NCI-H2081 (cell line): ENCODE measurements around the gene RERE.
"Not testable (repeated sequence)": the region's sequence is repeated elsewhere in the genome, so short reads cannot be mapped to it uniquely, and the experiment has no call there.

Experiments used
- DNase-seq, 2 experiments: peaks; one replicate each; lab custom pipeline; 2025; lab: John Stamatoyannopoulos, UW

RERE gene

DNA sequence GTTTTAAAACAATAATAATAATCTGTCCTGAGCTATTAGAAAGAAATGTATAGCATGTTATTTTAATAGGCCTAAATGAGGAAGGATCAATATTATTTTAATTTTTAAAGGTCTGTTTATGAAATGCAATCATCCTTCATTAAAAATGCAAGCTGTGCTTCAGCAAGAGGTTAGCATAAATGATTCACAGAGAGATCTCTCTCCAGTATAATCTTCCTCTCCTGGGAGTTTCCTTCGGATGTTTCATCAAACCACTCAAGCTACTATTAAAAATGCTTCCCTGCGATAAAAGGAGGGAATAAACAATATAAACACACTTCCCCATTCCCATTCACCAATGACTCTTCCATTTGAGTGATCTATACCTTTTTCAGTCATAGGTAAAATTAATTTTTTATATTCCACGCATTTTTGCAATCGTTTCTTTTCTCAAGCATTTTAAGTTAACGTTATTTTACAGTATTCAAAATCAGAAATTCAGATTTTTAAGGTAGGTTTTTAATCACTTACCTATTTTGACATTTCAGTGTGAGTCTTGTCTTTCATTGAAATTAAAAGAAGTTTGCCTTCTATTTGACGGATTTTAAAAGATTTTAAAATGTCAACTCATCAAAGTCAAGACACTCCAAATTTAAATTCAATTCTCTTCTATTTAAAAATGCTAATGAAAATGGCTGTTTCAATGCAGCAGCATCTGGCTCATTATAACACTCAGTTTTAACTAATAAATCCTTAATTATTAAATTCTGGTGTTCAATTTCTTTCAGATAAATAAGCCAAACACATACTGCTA is 64.3 kb downstream of the RERE start:
- DNase-seq, result no peak

DNA sequence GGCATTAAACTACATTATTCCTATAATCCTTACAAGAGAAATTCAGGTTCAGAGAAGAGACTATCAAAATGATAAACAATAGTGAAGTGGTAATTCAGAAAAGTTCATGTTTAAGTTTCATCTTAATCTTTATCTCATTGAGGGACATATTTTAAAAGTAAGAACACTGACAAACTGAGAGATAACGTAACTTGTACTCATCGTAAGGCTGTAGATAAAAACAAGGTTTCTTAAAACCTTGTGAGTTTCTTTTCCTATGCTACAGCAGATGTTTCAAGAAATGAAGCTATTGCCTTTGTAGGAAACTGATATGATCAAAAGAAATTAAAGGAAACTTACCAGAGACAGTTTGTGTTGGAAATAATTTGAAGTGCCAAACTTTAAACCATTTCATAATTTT is 65.0 kb downstream of the RERE start:
- no peak for DNase-seq

DNA sequence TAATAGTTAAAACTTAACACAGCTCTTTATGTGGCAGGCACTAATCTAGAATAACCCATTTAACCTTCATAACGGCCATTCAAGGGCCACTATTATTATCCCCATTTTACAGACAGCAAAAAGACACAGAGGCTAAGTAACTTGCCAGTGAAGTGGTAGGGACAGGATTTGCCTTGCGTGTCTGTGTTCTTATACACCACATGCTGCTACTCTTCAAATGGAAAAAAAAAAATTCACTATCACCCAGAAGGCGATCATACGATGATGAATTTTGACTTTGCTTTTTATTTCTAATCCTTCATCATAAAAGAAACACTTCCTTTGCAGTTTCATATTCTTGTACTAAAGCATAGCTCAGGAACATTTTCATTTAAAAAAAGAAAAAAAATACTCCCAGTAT is 65.5 kb downstream of the RERE start:
- DNase-seq, result no peak

DNA sequence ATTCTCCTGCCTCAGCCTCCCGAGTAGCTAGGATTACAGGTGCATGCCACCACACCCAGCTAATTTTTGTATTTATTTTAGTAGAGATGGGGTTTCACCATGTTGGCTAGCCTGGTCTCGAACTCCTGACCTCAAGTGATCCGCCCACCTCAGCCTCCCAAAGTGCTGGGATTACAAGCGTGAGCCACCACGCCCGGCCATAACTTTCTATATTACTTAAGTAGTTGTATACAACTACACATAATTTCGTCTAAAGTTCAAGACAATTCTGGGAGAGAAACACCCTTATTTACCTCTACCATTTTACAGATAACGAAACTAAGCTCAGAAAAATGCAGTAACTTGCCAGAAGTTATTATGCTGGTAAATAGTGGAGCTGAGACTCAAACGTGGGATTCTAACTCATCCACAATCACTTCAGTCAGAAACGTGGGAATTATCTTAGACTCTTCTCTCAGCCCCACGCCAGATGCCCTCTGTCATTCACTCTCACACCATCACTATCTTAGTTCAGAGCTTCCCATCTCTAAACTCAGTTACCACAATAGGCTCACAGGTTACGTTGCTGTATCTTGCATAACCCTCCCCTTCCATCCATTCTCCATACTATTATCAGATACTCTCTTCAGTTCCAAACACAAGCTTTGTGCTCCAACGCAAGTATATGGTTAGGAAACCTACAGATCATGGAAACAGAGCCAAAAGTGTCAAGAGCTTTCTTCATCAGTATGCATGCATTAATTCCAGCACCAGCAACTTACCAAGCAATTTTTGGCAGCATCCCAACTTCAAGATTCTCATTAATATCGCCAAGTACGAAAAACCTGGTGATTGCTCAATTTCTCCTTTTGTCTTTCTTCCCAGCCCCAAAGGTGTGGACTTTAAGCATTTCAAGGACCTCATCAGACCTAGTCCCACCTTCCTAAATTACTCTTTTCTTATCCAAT is 69.3 kb downstream of the RERE start:
- DNase-seq, result no peak

DNA sequence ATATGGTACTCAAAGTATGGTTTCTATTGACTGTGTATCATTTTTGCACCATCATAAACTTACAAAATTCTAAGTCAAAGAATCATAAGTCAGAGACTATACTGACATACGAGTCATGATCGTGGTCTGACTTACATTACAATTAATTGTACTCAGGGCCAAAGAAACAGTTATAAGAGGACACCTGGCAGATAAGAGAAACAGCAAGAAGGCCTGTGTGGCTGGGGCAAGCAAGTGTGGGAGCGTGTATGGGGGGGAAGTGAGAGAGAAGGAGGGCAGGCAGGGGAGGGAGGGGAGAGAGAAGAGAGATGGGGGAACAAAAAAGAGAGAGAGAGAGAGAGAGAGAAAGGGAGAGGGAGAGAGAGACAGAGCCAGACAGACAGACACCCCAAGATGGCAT is 70.9 kb downstream of the RERE start:
- no peak for DNase-seq

DNA sequence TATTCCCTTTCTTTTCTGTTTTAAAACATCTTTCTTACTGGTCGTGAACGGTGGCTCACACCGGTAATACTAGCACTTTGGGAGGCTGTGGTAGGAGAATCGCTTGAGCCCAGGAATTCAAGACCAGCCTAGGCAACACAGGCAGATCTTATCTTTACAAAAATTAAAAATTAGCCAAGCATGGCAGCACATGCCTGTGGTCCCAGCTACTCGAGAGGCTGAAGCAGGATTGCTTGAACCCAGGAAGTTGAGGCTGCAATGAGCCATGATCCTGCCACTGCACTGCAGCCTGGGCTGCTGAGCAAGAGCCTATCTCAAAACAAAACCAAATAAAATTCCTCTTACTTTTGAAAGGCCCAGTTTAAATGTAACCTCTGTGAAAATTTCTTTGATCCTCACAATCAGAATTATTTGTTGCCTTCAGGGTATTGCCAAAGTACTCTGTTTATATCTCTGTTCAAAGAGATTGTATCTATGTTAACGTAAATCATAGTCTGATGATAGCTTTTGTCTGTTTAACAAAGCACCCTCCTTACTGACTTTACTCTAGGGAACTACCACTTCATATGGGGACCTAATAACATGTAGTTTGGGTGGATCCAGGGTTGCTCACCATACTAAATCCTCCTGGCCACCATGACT is 71.6 kb downstream of the RERE start:
- DNase-seq, result no peak

DNA sequence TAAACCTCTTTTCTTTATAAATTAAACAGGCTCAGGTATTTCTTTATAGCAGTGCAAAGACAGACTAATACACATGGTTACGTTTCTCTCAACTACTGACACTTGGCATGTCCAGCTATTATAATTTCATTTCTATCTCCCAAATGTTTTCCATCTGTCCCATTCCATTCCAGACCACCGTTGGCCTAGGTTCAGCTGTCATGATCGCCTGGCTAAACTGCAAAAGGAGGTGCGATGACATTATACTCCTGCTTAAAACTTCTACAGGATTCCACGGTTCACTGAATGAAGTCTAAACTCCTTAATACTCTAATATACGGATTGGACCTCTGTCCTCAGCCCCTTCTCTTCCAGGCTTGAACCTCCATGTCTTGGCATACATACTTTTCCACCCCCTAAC is 72.1 kb downstream of the RERE start:
- DNase-seq, result no peak

DNA sequence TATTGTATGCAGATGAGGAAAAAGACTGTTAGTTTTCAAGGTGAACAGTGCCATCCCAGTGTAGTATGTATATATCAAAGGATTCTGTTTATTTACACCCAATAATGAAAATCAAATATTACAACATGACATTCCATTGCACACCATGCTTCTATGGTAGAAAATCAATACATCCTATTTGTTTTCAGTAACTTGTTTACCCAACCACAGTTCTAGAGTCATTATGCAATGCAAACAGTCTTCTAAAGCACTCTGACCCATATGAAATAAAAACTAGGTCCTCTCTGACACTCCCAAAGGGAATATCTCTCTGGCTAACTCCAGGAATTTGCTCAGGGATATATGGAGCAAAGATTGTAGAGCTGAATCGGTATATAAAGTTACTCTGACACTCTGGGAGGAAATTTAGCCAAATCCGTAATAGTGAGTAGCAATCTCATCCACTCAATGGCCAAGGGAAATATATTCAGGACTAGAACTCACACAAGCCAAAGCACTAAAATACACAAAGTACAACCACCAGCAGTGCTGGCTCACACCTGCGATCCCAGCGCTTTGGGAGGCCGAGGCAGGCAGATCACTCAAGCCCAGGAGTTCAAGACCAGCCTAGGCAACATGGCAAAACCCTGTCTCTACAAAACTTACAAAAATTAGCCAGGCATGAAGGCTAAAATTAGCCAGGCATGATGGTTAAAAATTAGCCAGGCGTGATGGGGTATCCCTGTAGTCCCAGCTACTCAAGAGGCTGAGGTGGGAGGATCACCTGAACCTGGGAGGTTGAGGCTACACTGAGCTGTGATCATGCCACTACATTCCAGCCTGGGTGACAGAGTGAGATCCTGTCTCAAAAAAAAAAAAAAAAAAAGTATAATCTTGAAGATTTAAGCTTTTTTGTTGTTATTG is 75.2 kb downstream of the RERE start:
- no peak for DNase-seq

DNA sequence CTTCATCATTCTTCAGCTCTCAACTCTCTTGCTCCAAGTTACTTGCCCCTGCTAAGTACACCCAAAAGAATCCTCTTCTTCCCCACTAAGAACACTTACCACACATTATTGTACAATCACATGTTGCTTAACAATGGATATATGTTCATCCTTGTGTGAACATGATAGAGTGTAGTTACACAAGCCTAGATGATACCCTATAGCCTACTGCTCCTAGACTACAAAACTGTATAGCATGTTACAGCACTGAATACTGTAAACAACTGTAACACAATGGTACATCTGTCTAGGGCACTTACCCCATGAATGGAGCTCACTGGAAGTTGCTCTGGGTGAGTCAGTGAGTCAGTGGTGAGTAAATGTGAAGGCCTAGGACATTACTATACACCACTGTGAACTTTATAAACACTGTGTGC is 77.4 kb downstream of the RERE start:
- DNase-seq, result no peak

DNA sequence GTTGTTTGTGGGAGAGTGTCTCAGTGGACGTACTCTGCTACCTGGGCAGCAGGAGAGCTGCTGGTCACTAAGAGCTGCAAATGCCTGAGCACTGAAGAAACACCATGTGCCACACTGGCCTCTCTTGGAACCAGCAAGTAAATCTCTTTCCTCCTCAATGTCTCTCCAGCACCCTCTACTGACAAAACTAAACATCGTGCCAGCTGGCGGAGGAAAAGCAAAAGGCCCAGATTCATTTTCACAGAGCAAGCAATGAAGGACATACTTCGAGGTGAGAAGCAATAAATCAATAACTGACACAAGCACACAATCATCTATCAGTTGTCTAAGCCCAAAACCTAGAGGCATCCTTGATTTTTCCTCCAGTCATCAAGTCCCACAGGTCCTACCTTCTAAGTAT is 78.1 kb downstream of the RERE start:
- DNase-seq, result peak in 1 of 2 experiments; percentile 7

DNA sequence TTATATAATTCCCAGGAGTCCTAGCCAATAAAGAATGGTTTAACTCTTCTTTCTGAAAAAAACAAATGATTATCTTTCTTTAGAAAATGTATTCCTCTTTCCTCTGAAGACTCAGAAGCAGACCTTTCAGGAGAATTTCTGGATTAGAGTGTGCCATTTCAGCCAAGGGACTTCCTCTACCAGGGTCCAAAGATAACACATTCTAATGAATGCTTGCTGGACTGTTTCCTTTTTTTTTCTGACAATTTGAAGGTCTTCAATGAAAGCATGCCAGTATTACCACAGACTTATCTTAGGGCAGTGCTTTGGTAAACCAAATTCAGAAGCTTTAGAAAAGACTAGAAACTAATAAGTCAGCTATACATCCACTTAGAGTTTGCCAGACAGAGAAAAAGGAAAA is 80.5 kb downstream of the RERE start:
- DNase-seq, result no peak

DNA sequence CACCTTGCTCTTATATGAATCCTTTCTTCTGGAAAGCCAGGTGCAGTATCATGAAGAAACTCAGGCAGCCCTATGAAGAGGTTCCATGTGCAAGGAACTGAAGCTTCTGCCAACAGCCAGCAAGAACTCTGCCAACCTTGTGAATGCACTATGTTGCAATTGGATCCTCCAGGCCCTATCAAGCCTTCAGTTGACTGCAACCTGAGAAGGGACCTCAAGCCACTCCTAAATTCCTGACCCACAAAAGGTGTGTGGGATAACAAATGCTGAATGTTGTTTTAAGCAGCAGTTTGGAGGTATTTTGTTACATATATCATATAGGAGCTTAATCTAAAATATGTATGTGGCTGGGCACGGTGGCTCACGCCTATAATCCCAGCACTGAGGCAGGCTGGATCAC is 84.0 kb downstream of the RERE start:
- no peak for DNase-seq

DNA sequence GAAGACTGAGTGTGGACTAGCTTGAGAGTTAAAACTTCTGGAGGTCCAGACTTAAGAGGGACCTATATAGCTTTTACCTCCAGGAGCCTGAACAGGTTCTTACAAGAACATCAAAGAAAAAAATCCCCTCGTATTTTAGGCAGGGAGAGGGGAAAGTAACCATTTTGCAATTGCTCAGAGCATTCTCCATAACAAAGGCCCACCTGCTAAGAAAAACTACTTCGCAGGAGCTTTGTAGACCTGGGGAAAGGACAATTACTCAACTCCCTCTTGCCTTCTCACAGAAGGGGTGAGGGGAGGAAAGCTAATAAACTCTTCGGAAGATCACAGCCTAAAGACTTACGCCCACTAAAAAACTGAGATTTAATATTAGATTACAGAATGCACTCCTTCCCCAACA is 86.3 kb downstream of the RERE start:
- DNase-seq, result no peak

DNA sequence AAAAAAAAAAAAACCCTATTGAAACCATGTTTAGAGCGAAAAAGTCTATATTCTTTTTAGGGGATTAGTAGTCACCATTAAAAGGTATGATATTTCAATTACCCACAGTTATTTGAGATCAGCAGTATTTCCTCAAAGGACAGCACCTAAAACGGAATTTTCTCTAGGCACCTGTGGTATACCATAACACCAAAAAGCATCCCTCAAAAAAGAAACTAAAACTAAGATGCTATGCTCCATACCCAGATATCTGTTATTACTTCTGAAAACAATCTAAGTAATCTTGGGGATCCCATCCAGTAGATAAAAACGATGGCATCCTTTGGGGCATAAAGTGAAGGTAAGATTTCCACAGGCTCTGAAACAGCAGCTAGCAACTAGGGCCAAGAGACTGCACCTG is 89.0 kb downstream of the RERE start:
- DNase-seq, result no peak

DNA sequence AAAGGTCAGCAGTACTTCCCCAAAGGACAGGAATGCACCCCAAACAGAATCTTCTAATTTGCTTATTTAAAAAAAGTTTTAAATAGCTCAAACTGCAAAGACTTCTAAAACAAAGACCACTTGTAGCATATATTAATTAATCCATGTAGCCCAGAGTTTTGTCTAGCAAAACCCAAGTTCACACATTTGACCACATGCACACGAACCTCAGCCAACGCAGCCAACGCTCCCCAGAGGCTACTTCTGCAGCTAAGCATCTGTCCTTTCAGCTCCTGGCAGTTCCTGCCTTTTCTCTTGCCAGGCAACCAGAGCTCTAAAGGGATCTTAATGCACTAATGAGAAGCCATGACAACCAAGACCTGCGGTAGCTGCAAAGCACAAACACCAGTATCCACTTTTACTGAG is 89.6 kb downstream of the RERE start:
- no peak for DNase-seq

DNA sequence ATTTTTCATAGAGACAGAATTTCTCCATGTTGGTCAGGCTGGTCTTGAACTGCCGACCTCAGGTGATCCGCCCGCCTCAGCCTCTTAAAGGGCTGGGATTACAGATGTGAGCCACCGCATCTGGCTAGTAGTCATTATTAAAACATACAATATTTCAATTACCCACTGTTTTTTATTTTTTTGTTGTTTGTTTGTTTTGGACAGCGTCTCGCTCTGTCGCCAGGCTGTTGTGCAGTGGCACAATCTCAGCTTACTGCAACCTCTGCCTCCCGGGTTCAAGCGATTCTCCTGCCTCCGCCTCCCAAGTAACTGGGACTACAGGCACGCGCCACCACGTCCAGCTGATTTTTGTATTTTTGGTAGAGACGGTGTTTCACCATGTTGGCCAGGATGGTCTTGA is 90.1 kb downstream of the RERE start:
- DNase-seq, result not testable (repeated sequence)

DNA sequence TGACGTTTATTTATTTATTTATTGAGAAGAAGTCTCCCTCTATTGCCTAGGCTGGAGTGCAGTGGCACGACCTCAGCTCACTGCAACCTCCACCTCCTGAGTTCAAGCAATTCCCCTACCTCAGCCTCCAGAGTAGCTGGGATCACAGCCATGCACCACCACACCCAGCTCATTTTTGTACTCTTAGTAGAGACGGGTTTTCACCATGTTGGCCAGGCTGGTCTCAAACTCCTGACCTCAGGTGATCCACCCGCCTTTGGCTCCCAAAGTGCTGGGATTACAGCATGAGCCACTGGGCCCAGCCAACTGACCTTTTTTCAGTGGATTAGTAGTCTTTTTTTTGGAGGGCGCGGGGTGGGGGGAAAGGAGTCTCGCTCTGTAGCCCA is 90.6 kb downstream of the RERE start:
- DNase-seq, result not testable (repeated sequence)

DNA sequence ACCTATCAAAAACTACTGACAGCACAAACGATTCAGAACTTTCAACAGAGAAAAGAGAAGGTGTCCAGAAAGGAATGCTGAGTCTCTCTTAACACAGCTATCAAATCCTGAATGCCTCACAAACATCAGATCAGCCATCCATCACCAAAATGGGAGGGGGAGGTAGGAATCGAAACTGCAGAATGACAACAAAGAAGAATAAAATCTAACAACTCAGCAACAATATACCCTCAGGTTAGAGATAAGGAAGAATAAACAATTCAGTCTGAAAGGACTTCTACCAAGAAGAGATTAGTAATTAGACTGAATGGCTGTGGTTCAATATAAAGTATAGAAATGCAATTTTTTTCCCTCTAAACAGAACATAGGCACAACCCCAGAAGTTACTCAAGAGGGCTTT is 94.4 kb downstream of the RERE start:
- no peak for DNase-seq

DNA sequence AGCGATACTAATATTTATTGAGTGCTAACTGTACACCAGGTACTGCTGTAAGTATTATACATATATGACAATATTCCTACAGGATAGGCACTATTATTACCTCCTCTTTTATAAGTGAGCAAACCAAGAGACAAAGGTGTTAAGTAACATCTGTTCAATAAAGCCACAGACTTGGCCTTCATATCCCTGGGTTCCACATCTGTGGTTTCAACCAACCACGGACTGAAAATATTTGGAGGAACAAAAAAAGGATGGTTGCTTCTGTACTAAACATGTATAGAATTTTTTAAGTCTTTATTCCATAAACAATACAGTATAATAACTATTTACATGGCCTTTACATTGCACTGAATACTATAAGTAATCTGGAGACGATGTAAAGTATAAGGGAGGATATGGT is 95.1 kb downstream of the RERE start:
- DNase-seq, result no peak

DNA sequence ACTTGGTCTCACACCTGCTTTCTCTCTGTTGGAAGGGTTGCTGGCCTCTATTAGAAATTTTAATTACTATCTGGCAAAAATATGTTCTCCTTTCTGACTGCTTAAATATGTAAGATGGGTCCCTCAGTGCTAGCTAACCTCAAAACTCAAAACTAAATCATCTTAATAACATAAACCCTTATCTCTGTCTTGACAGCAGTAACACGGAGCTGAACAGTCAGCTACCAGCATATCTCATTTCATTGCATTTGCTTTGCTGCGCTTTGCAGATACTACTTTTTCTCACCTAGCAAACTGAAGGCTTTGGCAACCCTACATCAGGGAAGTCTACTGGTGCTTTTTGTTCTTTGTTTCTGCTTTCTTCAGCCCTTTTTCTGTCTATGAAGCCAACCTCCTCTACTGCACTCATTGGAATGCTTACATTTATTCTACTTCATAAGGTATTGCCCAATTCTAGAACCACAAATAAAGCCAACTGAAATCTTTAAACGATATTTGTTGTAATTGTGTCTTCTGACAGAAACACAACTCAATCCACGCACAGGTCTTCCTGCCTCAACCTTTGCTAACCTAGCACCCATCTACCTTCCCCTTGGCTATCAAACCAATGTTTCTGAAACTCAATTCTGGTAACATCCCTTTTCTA is 95.6 kb downstream of the RERE start:
- DNase-seq, result no peak

DNA sequence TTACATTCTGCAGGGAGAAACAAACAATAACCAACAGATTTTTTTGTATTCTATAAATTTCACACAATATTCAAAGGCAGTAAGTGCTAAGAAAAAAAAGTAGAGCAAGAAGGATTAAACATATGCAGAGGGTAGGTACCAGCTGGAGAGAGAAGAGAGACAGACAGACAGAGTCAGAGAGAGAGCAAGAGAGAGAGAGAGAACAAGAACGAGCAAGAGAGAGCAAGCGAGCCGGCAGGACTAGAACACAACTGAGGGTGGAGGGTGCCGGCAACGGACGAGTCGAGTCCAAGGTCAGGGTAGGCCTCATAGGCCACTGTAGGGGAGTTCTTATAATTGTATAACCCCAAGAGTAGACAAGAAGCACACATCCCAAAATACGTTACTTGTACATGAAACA is 97.1 kb downstream of the RERE start:
- DNase-seq, result no peak
